ENCODE measurements around the gene SPC25. TPM values are rescaled to one million over a fixed set of nuclear protein-coding genes. Genes with fewer than 3 reads are reported as not detected.

The SPC25 gene
- total RNA-seq, 1 experiment from 2014 or later, result 29.8 TPM

GRCh38 chr2:168916331-168916675 is 26.1 kb upstream of the SPC25 start:
- H3K4me3 ChIP-seq (replicated peaks in 1 of 2; ENCODE audit: low read depth in 1 of 2, low read length in 2 of 2), result no peak overlapping the region
- H3K4me1 ChIP-seq (ENCODE audit: control insufficient read depth in 1 of 2, insufficient read depth in 2 of 2, low read length in 2 of 2), result no peaks in the 10 kb centered on the region
- no peak overlapping the region for H3K4me2 ChIP-seq (ENCODE audit: low read length)
- no peak overlapping the region for H2AFZ ChIP-seq (ENCODE audit: low read depth, low read length, poor library complexity, severe bottlenecking)
- BruUV-seq (replicated peaks), result no TSS peak
- CTCF ChIA-PET, result no interaction called here
- no peak for TF ChIP-seq EGR1 (IDR thresholded peaks at IDR 0.05; ENCODE audit: low read depth)
- TF ChIP-seq, protein P1, sequence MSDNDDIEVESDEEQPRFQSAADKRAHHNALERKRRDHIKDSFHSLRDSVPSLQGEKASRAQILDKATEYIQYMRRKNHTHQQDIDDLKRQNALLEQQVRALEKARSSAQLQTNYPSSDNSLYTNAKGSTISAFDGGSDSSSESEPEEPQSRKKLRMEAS (IDR thresholded peaks at IDR 0.05), result no peak
- TF ChIP-seq, protein P2, sequence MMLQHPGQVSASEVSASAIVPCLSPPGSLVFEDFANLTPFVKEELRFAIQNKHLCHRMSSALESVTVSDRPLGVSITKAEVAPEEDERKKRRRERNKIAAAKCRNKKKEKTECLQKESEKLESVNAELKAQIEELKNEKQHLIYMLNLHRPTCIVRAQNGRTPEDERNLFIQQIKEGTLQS (IDR thresholded peaks at IDR 0.05), result no peak
- TF ChIP-seq YY1 (IDR thresholded peaks at IDR 0.05; ENCODE audit: extremely low read depth, insufficient replicate concordance, low read depth, low read length), result no peak
- TF ChIP-seq, protein P3, sequence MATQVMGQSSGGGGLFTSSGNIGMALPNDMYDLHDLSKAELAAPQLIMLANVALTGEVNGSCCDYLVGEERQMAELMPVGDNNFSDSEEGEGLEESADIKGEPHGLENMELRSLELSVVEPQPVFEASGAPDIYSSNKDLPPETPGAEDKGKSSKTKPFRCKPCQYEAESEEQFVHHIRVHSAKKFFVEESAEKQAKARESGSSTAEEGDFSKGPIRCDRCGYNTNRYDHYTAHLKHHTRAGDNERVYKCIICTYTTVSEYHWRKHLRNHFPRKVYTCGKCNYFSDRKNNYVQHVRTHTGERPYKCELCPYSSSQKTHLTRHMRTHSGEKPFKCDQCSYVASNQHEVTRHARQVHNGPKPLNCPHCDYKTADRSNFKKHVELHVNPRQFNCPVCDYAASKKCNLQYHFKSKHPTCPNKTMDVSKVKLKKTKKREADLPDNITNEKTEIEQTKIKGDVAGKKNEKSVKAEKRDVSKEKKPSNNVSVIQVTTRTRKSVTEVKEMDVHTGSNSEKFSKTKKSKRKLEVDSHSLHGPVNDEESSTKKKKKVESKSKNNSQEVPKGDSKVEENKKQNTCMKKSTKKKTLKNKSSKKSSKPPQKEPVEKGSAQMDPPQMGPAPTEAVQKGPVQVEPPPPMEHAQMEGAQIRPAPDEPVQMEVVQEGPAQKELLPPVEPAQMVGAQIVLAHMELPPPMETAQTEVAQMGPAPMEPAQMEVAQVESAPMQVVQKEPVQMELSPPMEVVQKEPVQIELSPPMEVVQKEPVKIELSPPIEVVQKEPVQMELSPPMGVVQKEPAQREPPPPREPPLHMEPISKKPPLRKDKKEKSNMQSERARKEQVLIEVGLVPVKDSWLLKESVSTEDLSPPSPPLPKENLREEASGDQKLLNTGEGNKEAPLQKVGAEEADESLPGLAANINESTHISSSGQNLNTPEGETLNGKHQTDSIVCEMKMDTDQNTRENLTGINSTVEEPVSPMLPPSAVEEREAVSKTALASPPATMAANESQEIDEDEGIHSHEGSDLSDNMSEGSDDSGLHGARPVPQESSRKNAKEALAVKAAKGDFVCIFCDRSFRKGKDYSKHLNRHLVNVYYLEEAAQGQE (IDR thresholded peaks at IDR 0.05; ENCODE audit: low read depth), result no peak
- no peak for TF ChIP-seq EZH2 (IDR thresholded peaks at IDR 0.05)
- TF ChIP-seq FOSL1 (IDR thresholded peaks at IDR 0.05; ENCODE audit: low read depth), result no peak
- TF ChIP-seq ZFX (IDR thresholded peaks at IDR 0.05), result no peak
- TF ChIP-seq EZH2phosphoT487 (IDR thresholded peaks at IDR 0.05; ENCODE audit: borderline replicate concordance), result no peak
- TF ChIP-seq JUND (IDR thresholded peaks at IDR 0.05), result no peak
- TF ChIP-seq RAD21 (IDR thresholded peaks at IDR 0.05; ENCODE audit: low read depth), result no peak
- no peak for TF ChIP-seq CBX3 (IDR thresholded peaks at IDR 0.05; ENCODE audit: low read depth)
- no peak for TF ChIP-seq SRF (IDR thresholded peaks at IDR 0.05; ENCODE audit: low read depth)
- no peak for TF ChIP-seq TCF7L2 (IDR thresholded peaks at IDR 0.05; ENCODE audit: borderline replicate concordance, extremely low read depth, insufficient read depth, insufficient read length)
- H3K9ac ChIP-seq (ENCODE audit: low read length), result no peak overlapping the region
- RAD21 ChIA-PET (ENCODE audit: low non-redundant PET in 1 of 2, low total read pairs in 2 of 2, uncharacterized antibody in 2 of 2, unreplicated experiment in 2 of 2), result no interaction called here
- peaks cover 0 to 6% of the 10 kb centered on the region in 2 experiments; a peak in 2 of 4 replicates for H3K9me3 ChIP-seq (ENCODE audit: control insufficient read depth in 1 of 2, insufficient read depth in 1 of 2, low read depth in 1 of 2, low read length in 2 of 2)
- H3K27me3 ChIP-seq (ENCODE audit: insufficient read depth, low read length), result no peaks in the 10 kb centered on the region
- no peak overlapping the region for H3K27ac ChIP-seq (ENCODE audit: low read depth, low read length)
- H3K36me3 ChIP-seq (ENCODE audit: control insufficient read depth in 1 of 2, insufficient read depth in 2 of 2, low read length in 2 of 2), result no peaks in the 10 kb centered on the region
- DNase-seq (ENCODE audit: low read depth, low spot score), result no peak
- H4K20me1 ChIP-seq (ENCODE audit: insufficient read depth), result no peaks in the 10 kb centered on the region
- no peaks in the 10 kb centered on the region for H3K79me2 ChIP-seq (ENCODE audit: insufficient read depth, low read length)
- H3K9me2 ChIP-seq (ENCODE audit: insufficient read depth), result no peaks in the 10 kb centered on the region
- POLR2A ChIA-PET, result no interaction called here
- intact Hi-C loops (cut with micrococcal nuclease), result loop anchor here (10.0 kb wide), 1 partner anchor 772 kb away; no protein-coding TSS in a partner anchor
- ATAC-seq, result no peak

All from HCT116 (cell line).